HEK293 (cell line): ENCODE results near the gene CAMK2G.

Experiments
- CTCF ChIA-PET: fragments of 350-600 bp; formaldehyde crosslinking; extraction: SDS; loops from one replicate; lab custom pipeline; 2021; ENCODE audit warnings: antibody characterized with exemption; lab: Yijun Ruan, JAX
- POLR2A ChIA-PET: fragments of 300-600 bp; formaldehyde crosslinking; extraction: SDS; loops from one replicate; lab custom pipeline; 2020; ENCODE audit warnings: antibody characterized with exemption, inconsistent platforms; lab: Yijun Ruan, JAX
- H3K27ac ChIP-seq: fragments of 200-500 bp; sonication (Bioruptor generic); 2 replicates; pipeline ENCODE4 v1.5.1; 2014; ENCODE audit warnings: low read depth, low read length, control low read depth, inconsistent platforms; ENCODE audit errors: extremely low read depth
- H3K36me3 ChIP-seq, 2 experiments: fragments of 200-500 bp in 1 of 2; sonication (Bioruptor generic) in 1 of 2; 1 replicate in 1 of 2; 2 replicates in 1 of 2; pipeline ENCODE4 v1.5.1; 2014 to 2017; ENCODE audit warnings: inconsistent platforms in 2 of 2, low read length in 2 of 2; ENCODE audit not compliant: control insufficient read depth in 2 of 2, insufficient read depth in 1 of 2
- H3K4me1 ChIP-seq: fragments of 200-500 bp; sonication (Bioruptor generic); 2 replicates; pipeline ENCODE4 v1.5.1; 2014; ENCODE audit warnings: mild to moderate bottlenecking, low read length, inconsistent platforms; ENCODE audit not compliant: control insufficient read depth, insufficient read depth
- H3K4me3 ChIP-seq: 2 replicates; pipeline ENCODE4 v1.5.1; 2011; ENCODE audit warnings: low read depth, mild to moderate bottlenecking, control low read depth, low read length, moderate library complexity
- H3K9me3 ChIP-seq: fragments of 200-500 bp; sonication (Bioruptor generic); 2 replicates; pipeline ENCODE4 v1.5.1; 2014; ENCODE audit warnings: low read depth, low read length, inconsistent platforms; ENCODE audit not compliant: control insufficient read depth, insufficient read depth
- GFI1B ChIP-seq: fragments of 450-650 bp; formaldehyde crosslinking; IDR thresholded peaks from 2 replicates; pipeline ENCODE4 v1.5.1; 2016; ENCODE audit warnings: missing biosample characterization, missing genetic modification characterization
- KLF10 ChIP-seq: fragments of 450-650 bp; IDR thresholded peaks from 2 replicates; pipeline ENCODE4 v1.5.1; 2018; ENCODE audit warnings: missing biosample characterization, mild to moderate bottlenecking, missing genetic modification characterization
- MEIS1 ChIP-seq: sonication (generic); formaldehyde crosslinking; IDR thresholded peaks from 2 replicates; pipeline ENCODE4 v1.8.1; 2022; ENCODE audit warnings: missing genetic modification reagents, mild to moderate bottlenecking, borderline replicate concordance
- RBAK ChIP-seq: fragments of 450-650 bp; formaldehyde crosslinking; IDR thresholded peaks from 2 replicates; pipeline ENCODE4 v1.5.1; 2016; ENCODE audit warnings: missing biosample characterization, missing genetic modification characterization
- SCRT1 ChIP-seq: fragments of 450-650 bp; formaldehyde crosslinking; IDR thresholded peaks from 2 replicates; pipeline ENCODE4 v1.5.1; 2016; ENCODE audit warnings: missing biosample characterization, missing genetic modification characterization, borderline replicate concordance
- WT1 ChIP-seq: fragments of 450-650 bp; formaldehyde crosslinking; IDR thresholded peaks from 2 replicates; pipeline ENCODE4 v1.5.1; 2016; ENCODE audit warnings: missing biosample characterization, missing genetic modification characterization
- ZIC2 ChIP-seq: fragments of 450-650 bp; formaldehyde crosslinking; IDR thresholded peaks from 2 replicates; pipeline ENCODE4 v1.5.1; 2016; ENCODE audit warnings: missing biosample characterization, missing genetic modification characterization
- ZNF10 ChIP-seq: fragments of 450-650 bp; formaldehyde crosslinking; IDR thresholded peaks from 2 replicates; pipeline ENCODE4 v1.5.1; 2017; ENCODE audit warnings: missing biosample characterization, missing genetic modification characterization
- ZNF169 ChIP-seq: fragments of 450-650 bp; formaldehyde crosslinking; IDR thresholded peaks from 2 replicates; pipeline ENCODE4 v1.5.1; 2016; ENCODE audit warnings: missing biosample characterization, missing genetic modification characterization
- ZNF223 ChIP-seq: fragments of 450-650 bp; formaldehyde crosslinking; IDR thresholded peaks from 2 replicates; pipeline ENCODE4 v1.5.1; 2016; ENCODE audit warnings: missing biosample characterization, missing genetic modification characterization
- ZNF324 ChIP-seq: fragments of 450-650 bp; formaldehyde crosslinking; IDR thresholded peaks from 2 replicates; pipeline ENCODE4 v1.5.1; 2016; ENCODE audit warnings: missing biosample characterization, missing genetic modification characterization
- ZNF366 ChIP-seq: fragments of 450-650 bp; formaldehyde crosslinking; conservative IDR thresholded peaks from 2 replicates; pipeline ENCODE4 v1.5.1; 2016; ENCODE audit warnings: missing biosample characterization, missing genetic modification characterization
- ZNF391 ChIP-seq: fragments of 450-650 bp; formaldehyde crosslinking; IDR thresholded peaks from 2 replicates; pipeline ENCODE4 v1.5.1; 2016; ENCODE audit warnings: low read depth, missing biosample characterization, missing genetic modification characterization, borderline replicate concordance
- ZNF394 ChIP-seq: fragments of 450-650 bp; formaldehyde crosslinking; IDR thresholded peaks from 2 replicates; pipeline ENCODE4 v1.5.1; 2016; ENCODE audit warnings: missing biosample characterization, missing genetic modification characterization, mild to moderate bottlenecking, moderate library complexity, borderline replicate concordance
- ZNF433 ChIP-seq: fragments of 450-650 bp; formaldehyde crosslinking; IDR thresholded peaks from 2 replicates; pipeline ENCODE4 v1.5.1; 2016; ENCODE audit warnings: missing biosample characterization, missing genetic modification characterization, low read depth
- ZNF48 ChIP-seq: fragments of 450-650 bp; formaldehyde crosslinking; IDR thresholded peaks from 2 replicates; pipeline ENCODE4 v1.5.1; 2016; ENCODE audit warnings: missing biosample characterization, missing genetic modification characterization
- ZNF510 ChIP-seq: fragments of 450-650 bp; formaldehyde crosslinking; IDR thresholded peaks from 2 replicates; pipeline ENCODE4 v1.5.1; 2018; ENCODE audit warnings: mild to moderate bottlenecking, missing genetic modification characterization, missing biosample characterization; ENCODE audit not compliant: insufficient replicate concordance
- ZNF571 ChIP-seq: fragments of 450-650 bp; formaldehyde crosslinking; IDR thresholded peaks from 2 replicates; pipeline ENCODE4 v1.5.0; 2017; ENCODE audit warnings: missing biosample characterization, missing genetic modification characterization
- ZSCAN30 ChIP-seq: fragments of 450-650 bp; IDR thresholded peaks from 2 replicates; pipeline ENCODE4 v1.5.1; 2018; ENCODE audit warnings: missing biosample characterization, mild to moderate bottlenecking, missing genetic modification characterization, moderate library complexity
- TF ChIP-seq, protein P1 (sequence below): fragments of 450-650 bp; formaldehyde crosslinking; IDR thresholded peaks from 2 replicates; pipeline ENCODE4 v1.5.1; 2016; ENCODE audit warnings: missing biosample characterization, missing genetic modification characterization
- TF ChIP-seq, protein P2 (sequence below): fragments of 450-650 bp; formaldehyde crosslinking; IDR thresholded peaks from 2 replicates; pipeline ENCODE4 v1.5.1; 2016; ENCODE audit warnings: missing biosample characterization, missing genetic modification characterization
- TF ChIP-seq, protein P3 (sequence below): fragments of 450-650 bp; formaldehyde crosslinking; IDR thresholded peaks from 2 replicates; pipeline ENCODE4 v1.5.1; 2017; ENCODE audit warnings: missing biosample characterization, missing genetic modification characterization
- TF ChIP-seq, protein P4 (sequence below): fragments of 450-650 bp; formaldehyde crosslinking; conservative IDR thresholded peaks from 2 replicates; pipeline ENCODE4 v1.5.1; 2016; ENCODE audit warnings: low read depth, missing biosample characterization, missing genetic modification characterization
- TF ChIP-seq, protein P5 (sequence below): sonication (generic); formaldehyde crosslinking; IDR thresholded peaks from 2 replicates; pipeline ENCODE4 v1.8.1; 2022; ENCODE audit warnings: mild to moderate bottlenecking, moderate library complexity, missing genetic modification reagents

Gene CAMK2G

DNA sequence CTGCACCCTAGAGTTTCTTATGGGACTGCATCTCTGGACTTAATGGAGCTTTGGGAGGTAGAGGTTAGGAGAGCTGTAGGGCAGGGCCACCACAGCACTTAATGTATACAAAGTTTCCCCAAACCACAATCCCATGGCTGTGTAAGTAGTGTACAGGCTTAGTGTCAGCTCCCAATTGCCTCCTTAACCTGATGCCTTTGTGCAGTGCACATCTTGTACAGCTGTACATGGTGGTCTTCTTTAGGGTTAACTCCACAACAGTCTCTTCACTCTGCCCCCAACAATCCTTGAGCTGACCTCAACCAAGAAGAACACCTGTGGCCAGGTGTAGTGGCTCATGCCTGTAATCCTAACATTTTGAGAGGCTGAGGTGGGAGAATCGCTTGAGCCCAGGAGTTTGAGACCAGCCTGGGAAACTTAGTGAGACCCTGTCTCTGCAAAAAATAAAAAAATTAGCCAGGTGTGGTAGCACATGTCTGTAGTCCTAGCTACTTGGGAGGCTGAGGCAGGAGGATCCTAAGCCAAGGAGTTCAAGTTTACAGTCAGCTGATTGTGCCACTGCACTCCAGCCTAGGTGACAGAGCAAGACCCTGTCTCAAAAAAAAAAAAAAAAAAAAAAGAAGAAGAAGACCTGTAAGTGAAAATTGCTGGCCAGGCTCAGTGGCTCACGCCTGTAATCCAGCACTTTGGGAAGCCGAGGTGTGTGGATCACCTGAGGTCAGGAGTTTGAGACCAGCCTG is 43.4 kb upstream of the CAMK2G start (continued):
- TF ChIP-seq ZNF510 (no peak), GFI1B (no peak), RBAK (tag by site-specific recombination) (no peak), ZNF394 (tag by site-specific recombination) (no peak), ZNF433 (tag by site-specific recombination) (no peak)

DNA sequence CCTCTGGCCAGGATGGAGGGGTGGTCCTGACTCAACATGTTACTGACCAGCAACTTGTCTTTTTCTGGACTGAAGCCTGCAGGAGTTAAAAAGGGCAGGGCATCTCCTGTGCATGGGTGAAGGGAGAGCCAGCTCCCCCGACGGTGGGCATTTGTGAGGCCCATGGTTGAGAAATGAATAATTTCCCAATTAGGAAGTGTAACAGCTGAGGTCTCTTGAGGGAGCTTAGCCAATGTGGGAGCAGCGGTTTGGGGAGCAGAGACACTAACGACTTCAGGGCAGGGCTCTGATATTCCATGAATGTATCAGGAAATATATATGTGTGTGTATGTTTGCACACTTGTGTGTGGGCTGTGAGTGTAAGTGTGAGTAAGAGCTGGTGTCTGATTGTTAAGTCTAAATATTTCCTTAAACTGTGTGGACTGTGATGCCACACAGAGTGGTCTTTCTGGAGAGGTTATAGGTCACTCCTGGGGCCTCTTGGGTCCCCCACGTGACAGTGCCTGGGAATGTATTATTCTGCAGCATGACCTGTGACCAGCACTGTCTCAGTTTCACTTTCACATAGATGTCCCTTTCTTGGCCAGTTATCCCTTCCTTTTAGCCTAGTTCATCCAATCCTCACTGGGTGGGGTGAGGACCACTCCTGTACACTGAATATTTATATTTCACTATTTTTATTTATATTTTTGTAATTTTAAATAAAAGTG is 42.6 kb upstream of the CAMK2G start:
- POLR2A ChIA-PET: no interaction called here
- Histone ChIP-seq H3K9me3 (no peaks in the 10 kb centered on the region), H3K36me3 (peaks cover 0 to 5% of the 10 kb centered on the region in 2 experiments; a peak in 1 of 3 replicates), H3K27ac (no peak overlapping the region), H3K4me3 (no peak overlapping the region), H3K4me1 (no peaks in the 10 kb centered on the region)
- CTCF ChIA-PET: interaction anchor here (0.5 to 1.2 kb wide), 4 partner anchors 9 to 71 kb away, joined by 3 read pairs; no protein-coding TSS in a partner anchor
- TF ChIP-seq ZNF366 (tag by site-specific recombination) (no peak), ZNF223 (tag by site-specific recombination) (no peak), ZNF10 (tag by site-specific recombination) (no peak), ZIC2 (no peak), ZNF169 (tag by site-specific recombination) (no peak), SCRT1 (tag by site-specific recombination) (no peak), ZNF571 (no peak), WT1 (no peak), ZNF391 (no peak), MEIS1 (CRISPR knock-in tag) (no peak), ZNF48 (tag by site-specific recombination) (no peak), ZSCAN30 (tag by site-specific recombination) (no peak), ZNF324 (tag by site-specific recombination) (no peak), ZNF394 (tag by site-specific recombination) (no peak), KLF10 (tag by site-specific recombination) (no peak)
- TF ChIP-seq, protein P1, sequence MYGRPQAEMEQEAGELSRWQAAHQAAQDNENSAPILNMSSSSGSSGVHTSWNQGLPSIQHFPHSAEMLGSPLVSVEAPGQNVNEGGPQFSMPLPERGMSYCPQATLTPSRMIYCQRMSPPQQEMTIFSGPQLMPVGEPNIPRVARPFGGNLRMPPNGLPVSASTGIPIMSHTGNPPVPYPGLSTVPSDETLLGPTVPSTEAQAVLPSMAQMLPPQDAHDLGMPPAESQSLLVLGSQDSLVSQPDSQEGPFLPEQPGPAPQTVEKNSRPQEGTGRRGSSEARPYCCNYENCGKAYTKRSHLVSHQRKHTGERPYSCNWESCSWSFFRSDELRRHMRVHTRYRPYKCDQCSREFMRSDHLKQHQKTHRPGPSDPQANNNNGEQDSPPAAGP (tag by site-specific recombination): no peak
- TF ChIP-seq, protein P2, sequence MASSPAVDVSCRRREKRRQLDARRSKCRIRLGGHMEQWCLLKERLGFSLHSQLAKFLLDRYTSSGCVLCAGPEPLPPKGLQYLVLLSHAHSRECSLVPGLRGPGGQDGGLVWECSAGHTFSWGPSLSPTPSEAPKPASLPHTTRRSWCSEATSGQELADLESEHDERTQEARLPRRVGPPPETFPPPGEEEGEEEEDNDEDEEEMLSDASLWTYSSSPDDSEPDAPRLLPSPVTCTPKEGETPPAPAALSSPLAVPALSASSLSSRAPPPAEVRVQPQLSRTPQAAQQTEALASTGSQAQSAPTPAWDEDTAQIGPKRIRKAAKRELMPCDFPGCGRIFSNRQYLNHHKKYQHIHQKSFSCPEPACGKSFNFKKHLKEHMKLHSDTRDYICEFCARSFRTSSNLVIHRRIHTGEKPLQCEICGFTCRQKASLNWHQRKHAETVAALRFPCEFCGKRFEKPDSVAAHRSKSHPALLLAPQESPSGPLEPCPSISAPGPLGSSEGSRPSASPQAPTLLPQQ (tag by site-specific recombination): no peak
- TF ChIP-seq, protein P3, sequence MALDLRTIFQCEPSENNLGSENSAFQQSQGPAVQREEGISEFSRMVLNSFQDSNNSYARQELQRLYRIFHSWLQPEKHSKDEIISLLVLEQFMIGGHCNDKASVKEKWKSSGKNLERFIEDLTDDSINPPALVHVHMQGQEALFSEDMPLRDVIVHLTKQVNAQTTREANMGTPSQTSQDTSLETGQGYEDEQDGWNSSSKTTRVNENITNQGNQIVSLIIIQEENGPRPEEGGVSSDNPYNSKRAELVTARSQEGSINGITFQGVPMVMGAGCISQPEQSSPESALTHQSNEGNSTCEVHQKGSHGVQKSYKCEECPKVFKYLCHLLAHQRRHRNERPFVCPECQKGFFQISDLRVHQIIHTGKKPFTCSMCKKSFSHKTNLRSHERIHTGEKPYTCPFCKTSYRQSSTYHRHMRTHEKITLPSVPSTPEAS (tag by site-specific recombination): no peak
- TF ChIP-seq, protein P4, sequence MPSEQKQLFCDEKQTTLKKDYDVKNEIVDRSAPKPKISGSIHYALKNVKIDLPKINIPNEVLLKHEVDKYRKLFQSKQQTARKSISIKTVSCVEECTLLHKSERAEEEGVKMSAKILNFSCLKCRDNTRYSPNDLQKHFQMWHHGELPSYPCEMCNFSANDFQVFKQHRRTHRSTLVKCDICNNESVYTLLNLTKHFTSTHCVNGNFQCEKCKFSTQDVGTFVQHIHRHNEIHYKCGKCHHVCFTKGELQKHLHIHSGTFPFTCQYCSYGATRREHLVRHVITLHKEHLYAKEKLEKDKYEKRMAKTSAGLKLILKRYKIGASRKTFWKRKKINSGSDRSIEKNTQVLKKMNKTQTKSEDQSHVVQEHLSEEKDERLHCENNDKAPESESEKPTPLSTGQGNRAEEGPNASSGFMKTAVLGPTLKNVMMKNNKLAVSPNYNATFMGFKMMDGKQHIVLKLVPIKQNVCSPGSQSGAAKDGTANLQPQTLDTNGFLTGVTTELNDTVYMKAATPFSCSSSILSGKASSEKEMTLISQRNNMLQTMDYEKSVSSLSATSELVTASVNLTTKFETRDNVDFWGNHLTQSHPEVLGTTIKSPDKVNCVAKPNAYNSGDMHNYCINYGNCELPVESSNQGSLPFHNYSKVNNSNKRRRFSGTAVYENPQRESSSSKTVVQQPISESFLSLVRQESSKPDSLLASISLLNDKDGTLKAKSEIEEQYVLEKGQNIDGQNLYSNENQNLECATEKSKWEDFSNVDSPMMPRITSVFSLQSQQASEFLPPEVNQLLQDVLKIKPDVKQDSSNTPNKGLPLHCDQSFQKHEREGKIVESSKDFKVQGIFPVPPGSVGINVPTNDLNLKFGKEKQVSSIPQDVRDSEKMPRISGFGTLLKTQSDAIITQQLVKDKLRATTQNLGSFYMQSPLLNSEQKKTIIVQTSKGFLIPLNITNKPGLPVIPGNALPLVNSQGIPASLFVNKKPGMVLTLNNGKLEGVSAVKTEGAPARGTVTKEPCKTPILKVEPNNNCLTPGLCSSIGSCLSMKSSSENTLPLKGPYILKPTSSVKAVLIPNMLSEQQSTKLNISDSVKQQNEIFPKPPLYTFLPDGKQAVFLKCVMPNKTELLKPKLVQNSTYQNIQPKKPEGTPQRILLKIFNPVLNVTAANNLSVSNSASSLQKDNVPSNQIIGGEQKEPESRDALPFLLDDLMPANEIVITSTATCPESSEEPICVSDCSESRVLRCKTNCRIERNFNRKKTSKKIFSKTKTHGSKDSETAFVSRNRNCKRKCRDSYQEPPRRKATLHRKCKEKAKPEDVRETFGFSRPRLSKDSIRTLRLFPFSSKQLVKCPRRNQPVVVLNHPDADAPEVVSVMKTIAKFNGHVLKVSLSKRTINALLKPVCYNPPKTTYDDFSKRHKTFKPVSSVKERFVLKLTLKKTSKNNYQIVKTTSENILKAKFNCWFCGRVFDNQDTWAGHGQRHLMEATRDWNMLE: no peak
- TF ChIP-seq, protein P5, sequence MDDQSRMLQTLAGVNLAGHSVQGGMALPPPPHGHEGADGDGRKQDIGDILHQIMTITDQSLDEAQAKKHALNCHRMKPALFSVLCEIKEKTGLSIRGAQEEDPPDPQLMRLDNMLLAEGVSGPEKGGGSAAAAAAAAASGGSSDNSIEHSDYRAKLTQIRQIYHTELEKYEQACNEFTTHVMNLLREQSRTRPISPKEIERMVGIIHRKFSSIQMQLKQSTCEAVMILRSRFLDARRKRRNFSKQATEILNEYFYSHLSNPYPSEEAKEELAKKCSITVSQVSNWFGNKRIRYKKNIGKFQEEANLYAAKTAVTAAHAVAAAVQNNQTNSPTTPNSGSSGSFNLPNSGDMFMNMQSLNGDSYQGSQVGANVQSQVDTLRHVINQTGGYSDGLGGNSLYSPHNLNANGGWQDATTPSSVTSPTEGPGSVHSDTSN (CRISPR knock-in tag): no peak
